Stomach (tissue), 9 donors: ENCODE results near the gene LRRN1. TPM values are rescaled to one million over a fixed set of nuclear protein-coding genes. Genes with fewer than 3 reads are reported as not detected.

Experiments
- DNase-seq, 2 donors: peaks; one replicate each; pipeline versions ENCODE4 v3.0.0 to v3.0.0-alpha.2; 2013 to 2019
- H3K27ac ChIP-seq, 5 donors: fragments of 200-600 bp in 4 of 5; sonication (generic) in 4 of 5; one replicate each; pipeline ENCODE4 v1.5.1; 2013 to 2019; ENCODE audit warnings: mild to moderate bottlenecking in 1 of 5, moderate library complexity in 1 of 5
- H3K27me3 ChIP-seq, 3 donors: fragments of 200-600 bp; sonication (generic); one replicate each; pipeline ENCODE4 v1.5.1; 2017 to 2019; ENCODE audit warnings: mixed run types in 1 of 3
- H3K36me3 ChIP-seq, 4 donors: fragments of 200-600 bp; sonication (generic); 1 replicate in 3 of 4; 2 replicates in 1 of 4; pipeline ENCODE4 v1.5.1; 2016 to 2019
- H3K4me1 ChIP-seq, 4 donors: fragments of 200-600 bp; sonication (generic); one replicate each; pipeline ENCODE4 v1.5.1; 2016 to 2019
- H3K4me3 ChIP-seq, 4 donors: fragments of 200-600 bp; sonication (generic) in 3 of 4; one replicate each; pipeline ENCODE4 v1.5.1; 2016 to 2019; ENCODE audit warnings: mild to moderate bottlenecking in 1 of 4
- H3K9me3 ChIP-seq, 4 donors: fragments of 200-600 bp; sonication (generic); one replicate each; pipeline ENCODE4 v1.5.1; 2016 to 2019
- EP300 ChIP-seq: sonication (generic); formaldehyde crosslinking; IDR thresholded peaks from one replicate; pipeline ENCODE4 v1.6.1; 2017; ENCODE audit warnings: antibody characterized with exemption
- POLR2A ChIP-seq, 4 donors: fragments of 450-650 bp; IDR thresholded peaks; one replicate each; pipeline ENCODE4 v1.6.1; 2016; ENCODE audit warnings: antibody characterized with exemption in 4 of 4, control low read depth in 2 of 4, mild to moderate bottlenecking in 1 of 4, moderate library complexity in 1 of 4
- POLR2AphosphoS5 ChIP-seq, 3 donors: sonication (generic); formaldehyde crosslinking; IDR thresholded peaks; one replicate each; pipeline ENCODE4 v1.6.1; 2016; ENCODE audit warnings: antibody characterized with exemption in 3 of 3
- WGBS, 5 donors: extraction: QIAGEN DNeasy Blood & Tissue Kit in 3 of 5; methylation state at CpG; one replicate each; pipeline versions ENCODE4 v1.1.5 to v1.1.7; 2013 to 2018; 5-methylcytosine and 5-hydroxymethylcytosine counted together
- intact Hi-C: fragments of 100-400 bp; cut with DNase I; formaldehyde crosslinking; loops from one replicate; pipeline ENCODE4 v1.15.1; 2023; ENCODE audit warnings: low total_unique reads
- polyA plus RNA-seq, 3 donors: library from polyadenylated mRNA; stranded (reverse); fragments of 200-250 nt; gene quantifications; one replicate each; pipeline ENCODE4 v1.2.3, GENCODE V29; 2013
- total RNA-seq, 5 donors: library from RNA; depleted of rRNA; stranded (reverse); fragments of >200 nt; gene quantifications; one replicate each; pipeline versions ENCODE4 v1.1.0 to v1.2.3, GENCODE V29; 2014 to 2016
- TF ChIP-seq, protein P1 (sequence below), 7 experiments: fragments of 450-650 bp in 4 of 7; fragments of 200-600 bp in 3 of 7; sonication (generic) in 3 of 7; IDR thresholded peaks; one replicate each; pipeline ENCODE4 v1.5.1; 2016 to 2019; ENCODE audit warnings: antibody characterized with exemption in 7 of 7, control low read depth in 2 of 7, mild to moderate bottlenecking in 1 of 7
- donor health status: healthy with polysubstance abuse.
- donor health status: Bipolar disorder and iron deficiency.
- donor health status: healthy.

LRRN1 gene
- total and polyA plus RNA-seq, 8 donors, result 0.15 to 9.3 (median 2.5) TPM; not detected in 2

DNA sequence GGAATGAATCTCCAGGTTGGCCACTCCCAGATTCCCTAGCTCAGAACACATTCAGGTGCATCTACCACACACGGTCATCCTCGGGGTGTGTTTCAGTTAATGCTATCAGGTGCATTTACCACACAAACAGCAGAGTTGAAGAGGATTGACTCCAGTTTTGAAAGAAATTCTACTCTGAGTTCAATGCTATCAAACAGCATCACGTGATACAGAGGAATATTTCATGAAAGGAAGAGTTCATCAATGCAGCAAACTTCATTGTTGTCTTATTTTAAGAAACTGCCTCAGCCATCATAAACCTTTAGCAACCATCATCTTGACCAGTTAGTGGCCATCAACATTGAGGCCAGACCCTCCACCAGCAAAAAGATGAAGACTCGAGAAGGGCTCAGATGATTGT lies 22.6 kb upstream of the LRRN1 start:
- 90 to 96% (median 95%) methylated on average over 4 of the region's 4 CpGs for WGBS, 5 donors
- peaks cover 0 to 16% (median 0%) of the 10 kb centered on the region in 4 donors for H3K36me3 ChIP-seq
- no peak overlapping the region for H3K27ac ChIP-seq
- H3K4me3 ChIP-seq, result no peak overlapping the region
- intact Hi-C loops, result no loop called here
- TF ChIP-seq POLR2A (IDR thresholded peaks at IDR 0.05) (no peak), POLR2AphosphoS5 (IDR thresholded peaks at IDR 0.05) (no peak), EP300 (no peak)
- TF ChIP-seq, protein P1, sequence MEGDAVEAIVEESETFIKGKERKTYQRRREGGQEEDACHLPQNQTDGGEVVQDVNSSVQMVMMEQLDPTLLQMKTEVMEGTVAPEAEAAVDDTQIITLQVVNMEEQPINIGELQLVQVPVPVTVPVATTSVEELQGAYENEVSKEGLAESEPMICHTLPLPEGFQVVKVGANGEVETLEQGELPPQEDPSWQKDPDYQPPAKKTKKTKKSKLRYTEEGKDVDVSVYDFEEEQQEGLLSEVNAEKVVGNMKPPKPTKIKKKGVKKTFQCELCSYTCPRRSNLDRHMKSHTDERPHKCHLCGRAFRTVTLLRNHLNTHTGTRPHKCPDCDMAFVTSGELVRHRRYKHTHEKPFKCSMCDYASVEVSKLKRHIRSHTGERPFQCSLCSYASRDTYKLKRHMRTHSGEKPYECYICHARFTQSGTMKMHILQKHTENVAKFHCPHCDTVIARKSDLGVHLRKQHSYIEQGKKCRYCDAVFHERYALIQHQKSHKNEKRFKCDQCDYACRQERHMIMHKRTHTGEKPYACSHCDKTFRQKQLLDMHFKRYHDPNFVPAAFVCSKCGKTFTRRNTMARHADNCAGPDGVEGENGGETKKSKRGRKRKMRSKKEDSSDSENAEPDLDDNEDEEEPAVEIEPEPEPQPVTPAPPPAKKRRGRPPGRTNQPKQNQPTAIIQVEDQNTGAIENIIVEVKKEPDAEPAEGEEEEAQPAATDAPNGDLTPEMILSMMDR (IDR thresholded peaks at IDR 0.05), result no peak
- DNase-seq, result no peak
- H3K9me3 ChIP-seq, result peaks cover 0 to 17% (median 12%) of the 10 kb centered on the region in 4 donors
- no peaks in the 10 kb centered on the region for H3K4me1 ChIP-seq
- no peaks in the 10 kb centered on the region for H3K27me3 ChIP-seq

DNA sequence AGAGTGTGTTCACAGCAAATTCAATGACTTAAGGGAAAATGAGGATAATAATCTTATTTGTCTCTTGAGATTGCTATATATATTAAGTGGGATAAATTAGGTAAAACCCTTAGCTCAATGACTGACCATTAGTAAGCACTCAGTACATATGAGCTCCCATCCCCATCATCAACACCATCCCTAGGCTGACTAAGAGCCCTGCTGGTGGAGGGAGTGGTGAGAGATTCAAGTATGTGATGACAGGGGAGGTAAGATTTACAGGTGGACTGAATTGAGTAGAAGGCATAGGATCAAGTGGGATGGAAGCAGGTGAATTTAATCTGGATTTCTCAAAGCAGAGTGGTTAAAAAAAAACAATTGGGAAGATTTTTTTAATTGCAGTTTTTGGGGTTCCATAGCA lies 21.0 kb upstream of the LRRN1 start:
- DNase-seq, result no peak
- Histone ChIP-seq H3K9me3 (peaks cover 0 to 17% (median 12%) of the 10 kb centered on the region in 4 donors), H3K4me3 (no peak overlapping the region), H3K27ac (no peak overlapping the region), H3K27me3 (no peaks in the 10 kb centered on the region), H3K4me1 (no peaks in the 10 kb centered on the region), H3K36me3 (peaks cover 0 to 16% (median 0%) of the 10 kb centered on the region in 4 donors)
- no peak for TF ChIP-seq POLR2A (IDR thresholded peaks at IDR 0.05)
- no peak for TF ChIP-seq EP300
- TF ChIP-seq POLR2AphosphoS5 (IDR thresholded peaks at IDR 0.05), result no peak
- TF ChIP-seq, protein P1 (IDR thresholded peaks at IDR 0.05), result no peak
- intact Hi-C loops, result no loop called here

DNA sequence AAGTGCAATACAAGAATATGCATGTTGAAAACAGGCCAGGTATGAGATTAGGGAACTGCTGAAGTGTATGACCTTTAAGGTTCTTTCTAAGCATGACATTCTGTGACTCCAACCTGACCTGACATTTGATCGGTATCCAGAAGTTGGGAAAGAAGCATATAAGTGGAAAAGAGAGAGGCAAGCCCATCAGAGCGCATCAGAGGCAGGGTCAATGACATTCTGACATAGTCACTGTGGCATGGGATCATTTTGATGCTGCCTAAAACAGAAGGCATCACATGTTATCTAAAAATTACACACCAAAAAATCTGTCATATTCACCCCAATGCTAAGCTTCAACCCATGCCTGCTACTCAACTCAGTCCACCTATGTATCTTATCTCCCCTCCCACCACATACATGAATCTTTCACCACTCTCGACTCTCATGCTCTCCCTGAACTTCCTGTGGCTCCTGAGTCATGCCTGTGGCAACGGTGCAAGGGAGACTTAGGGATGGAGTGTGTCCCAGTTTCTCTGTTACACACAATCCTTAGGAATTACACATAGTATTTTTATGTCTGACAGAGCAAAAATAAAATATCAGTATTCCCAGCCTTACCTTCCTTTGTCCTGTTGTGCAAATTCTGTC lies 20.5 kb upstream of the LRRN1 start:
- intact Hi-C loops, result no loop called here
- Histone ChIP-seq H3K4me1 (no peaks in the 10 kb centered on the region), H3K9me3 (peaks cover 0 to 17% (median 12%) of the 10 kb centered on the region in 4 donors), H3K27ac (no peak overlapping the region), H3K4me3 (no peak overlapping the region), H3K27me3 (no peaks in the 10 kb centered on the region), H3K36me3 (peaks cover 0 to 16% (median 0%) of the 10 kb centered on the region in 4 donors)
- WGBS, 5 donors, result 48 to 74% (median 64%) methylated on average over 4 of the region's 4 CpGs
- TF ChIP-seq, protein P1 (IDR thresholded peaks at IDR 0.05), result no peak
- no peak for TF ChIP-seq POLR2AphosphoS5 (IDR thresholded peaks at IDR 0.05)
- no peak for TF ChIP-seq POLR2A (IDR thresholded peaks at IDR 0.05)
- TF ChIP-seq EP300, result no peak
- DNase-seq, result no peak

DNA sequence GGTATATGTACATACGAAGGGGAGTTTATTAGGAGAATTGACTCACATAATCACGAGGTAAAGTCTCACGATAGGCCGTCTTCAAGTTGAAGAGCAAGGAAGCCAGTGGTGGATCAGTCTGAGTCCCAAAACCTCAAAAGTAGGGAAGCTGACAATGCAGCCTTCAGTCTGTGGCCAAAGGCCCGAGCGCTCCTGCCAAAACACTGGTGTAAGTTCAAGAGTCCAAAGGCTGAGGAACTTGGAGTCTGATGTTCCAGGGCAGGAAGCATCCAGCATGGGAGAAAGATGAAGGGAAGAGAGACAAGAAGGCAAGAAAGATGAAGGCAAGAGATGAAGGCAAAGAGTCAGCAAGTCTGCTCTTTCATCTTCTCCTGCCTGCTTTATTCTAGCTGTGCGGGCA lies 16.8 kb upstream of the LRRN1 start:
- DNase-seq, result no peak
- no peaks in the 10 kb centered on the region for H3K9me3 ChIP-seq
- intact Hi-C loops, result no loop called here
- no peaks in the 10 kb centered on the region for H3K4me1 ChIP-seq
- no peaks in the 10 kb centered on the region for H3K36me3 ChIP-seq
- no peak overlapping the region for H3K27ac ChIP-seq
- H3K4me3 ChIP-seq, result no peak overlapping the region
- TF ChIP-seq POLR2A (IDR thresholded peaks at IDR 0.05) (no peak), POLR2AphosphoS5 (IDR thresholded peaks at IDR 0.05) (no peak), EP300 (no peak)
- TF ChIP-seq, protein P1 (IDR thresholded peaks at IDR 0.05), result no peak
- H3K27me3 ChIP-seq, result no peaks in the 10 kb centered on the region
- 65 to 73% (median 67%) methylated on average over 7 of the region's 7 CpGs for WGBS, 5 donors
